Tibial nerve (tissue), 4 donors: ENCODE measurements around the gene WWC1.

ENCODE experiments used
- CTCF ChIP-seq, 5 experiments: fragments of 200-600 bp in 3 of 5; fragments of 450-650 bp in 2 of 5; sonication (generic) in 3 of 5; IDR thresholded peaks; one replicate each; pipeline ENCODE4 v1.5.1; 2016 to 2019; ENCODE audit warnings: antibody characterized with exemption in 5 of 5, mild to moderate bottlenecking in 3 of 5, moderate library complexity in 2 of 5
- EP300 ChIP-seq, 2 donors: sonication (generic); formaldehyde crosslinking; IDR thresholded peaks; one replicate each; pipeline ENCODE4 v1.6.1; 2017; ENCODE audit warnings: antibody characterized with exemption in 2 of 2, mild to moderate bottlenecking in 1 of 2

GRCh38 chr5:168327994-168328393 lies 36.5 kb downstream of the WWC1 start:
- TF ChIP-seq EP300 (IDR thresholded peaks at IDR 0.05) (no peak), CTCF (IDR thresholded peaks at IDR 0.05) (no peak)
